ENCODE results near the gene RAMP1. TPM values are rescaled to one million over a fixed set of nuclear protein-coding genes. Genes with fewer than 3 reads are reported as not detected.
A peak's percentile ranks its signal among the peaks of the same experiment; 100 is the strongest.

Gene RAMP1
- total RNA-seq, 1 experiment from 2014 or later = 0.63 TPM

- H3K56ac ChIP-seq (ENCODE audit: insufficient read length, low read depth, low read length) = no peak overlapping the region
- H3K27ac ChIP-seq (ENCODE audit: insufficient read length, low read depth, low read length) = no peak overlapping the region
- no peak overlapping the region for H4K5ac ChIP-seq (ENCODE audit: insufficient read length, low read depth, low read length)
- peaks cover 2% of the 10 kb centered on the region for H4K20me1 ChIP-seq (ENCODE audit: control insufficient read depth, insufficient read depth, insufficient read length)
- H3K9me3 ChIP-seq (ENCODE audit: control insufficient read depth, low read depth, low read length) = no peaks in the 10 kb centered on the region
- DNase-seq = no peak
- H3K4me3 Mint-ChIP-seq = no peak overlapping the region
- no peak overlapping the region for H4K91ac ChIP-seq (ENCODE audit: insufficient read length, low read depth, low read length)
- no peak overlapping the region for H2AK5ac ChIP-seq (ENCODE audit: insufficient read length, low read length)
- no CpG with 5 or more reads among the region's 27 CpGs for WGBS (ENCODE audit: extremely low coverage, insufficient read length, low lambda C conversion rate)
- H3K23me2 ChIP-seq (ENCODE audit: insufficient read length, low read depth, low read length, poor library complexity, severe bottlenecking) = peaks cover 2% of the 10 kb centered on the region
- no peaks in the 10 kb centered on the region for H3K9me3 Mint-ChIP-seq
- H2BK5ac ChIP-seq (ENCODE audit: insufficient read length, low read length) = no peak overlapping the region
- no peak overlapping the region for H3K4me2 ChIP-seq (ENCODE audit: insufficient read depth, insufficient read length, low read length)
- no peak overlapping the region for H4K8ac ChIP-seq (replicated peaks; ENCODE audit: insufficient read length, low read depth, low read length)
- no peak overlapping the region for H3K23ac ChIP-seq (ENCODE audit: insufficient read length, low read depth, low read length)
- no peak overlapping the region for H3K9ac ChIP-seq (ENCODE audit: extremely low read depth, insufficient read length, low read length)
- H3K14ac ChIP-seq (ENCODE audit: insufficient read depth, low read length) = peak overlapping the region; percentile 71; the same call in 1 of the 2 replicates
- no peak overlapping the region for H3K18ac ChIP-seq (ENCODE audit: insufficient read length, low read depth, low read length)
- no peaks in the 10 kb centered on the region for H3K79me2 ChIP-seq (ENCODE audit: insufficient read depth, low read length)
- no peak overlapping the region for H2AFZ ChIP-seq (ENCODE audit: low read length)
- H2BK12ac ChIP-seq (ENCODE audit: insufficient read length, low read depth, low read length) = no peak overlapping the region
- no peak overlapping the region for H3T11ph ChIP-seq (ENCODE audit: low read length)
- no peaks in the 10 kb centered on the region for H3K4me1 Mint-ChIP-seq
- no peak overlapping the region for H2BK120ac ChIP-seq (ENCODE audit: low read depth, low read length, poor library complexity, severe bottlenecking)
- H3K79me1 ChIP-seq (ENCODE audit: insufficient read depth, low read depth, low read length, poor library complexity, severe bottlenecking) = no peaks in the 10 kb centered on the region
- H3K27ac Mint-ChIP-seq = peak overlapping the region in 1 of 3 experiments; percentile 31; a peak in 1 of 7 replicates
- TF ChIP-seq, protein P1, sequence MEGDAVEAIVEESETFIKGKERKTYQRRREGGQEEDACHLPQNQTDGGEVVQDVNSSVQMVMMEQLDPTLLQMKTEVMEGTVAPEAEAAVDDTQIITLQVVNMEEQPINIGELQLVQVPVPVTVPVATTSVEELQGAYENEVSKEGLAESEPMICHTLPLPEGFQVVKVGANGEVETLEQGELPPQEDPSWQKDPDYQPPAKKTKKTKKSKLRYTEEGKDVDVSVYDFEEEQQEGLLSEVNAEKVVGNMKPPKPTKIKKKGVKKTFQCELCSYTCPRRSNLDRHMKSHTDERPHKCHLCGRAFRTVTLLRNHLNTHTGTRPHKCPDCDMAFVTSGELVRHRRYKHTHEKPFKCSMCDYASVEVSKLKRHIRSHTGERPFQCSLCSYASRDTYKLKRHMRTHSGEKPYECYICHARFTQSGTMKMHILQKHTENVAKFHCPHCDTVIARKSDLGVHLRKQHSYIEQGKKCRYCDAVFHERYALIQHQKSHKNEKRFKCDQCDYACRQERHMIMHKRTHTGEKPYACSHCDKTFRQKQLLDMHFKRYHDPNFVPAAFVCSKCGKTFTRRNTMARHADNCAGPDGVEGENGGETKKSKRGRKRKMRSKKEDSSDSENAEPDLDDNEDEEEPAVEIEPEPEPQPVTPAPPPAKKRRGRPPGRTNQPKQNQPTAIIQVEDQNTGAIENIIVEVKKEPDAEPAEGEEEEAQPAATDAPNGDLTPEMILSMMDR (conservative IDR thresholded peaks at IDR 0.05) = no peak
- no peaks in the 10 kb centered on the region for H3K36me3 Mint-ChIP-seq (ENCODE audit: insufficient read depth in 1 of 3, low read depth in 3 of 3)
- no peak overlapping the region for H2BK20ac ChIP-seq (ENCODE audit: low read depth, low read length, poor library complexity, severe bottlenecking)
- H3K4ac ChIP-seq (ENCODE audit: low read depth, low read length) = no peak overlapping the region
- H3K4me1 ChIP-seq (ENCODE audit: insufficient read depth, low read length) = no peaks in the 10 kb centered on the region
- no peaks in the 10 kb centered on the region for H3K27me3 Mint-ChIP-seq (ENCODE audit: low read depth)
- H3K27me3 ChIP-seq (ENCODE audit: insufficient read depth, low read length) = no peaks in the 10 kb centered on the region
- H2BK15ac ChIP-seq (ENCODE audit: low read depth, low read length) = no peak overlapping the region
Measured at GRCh38 chr2:237885111-237885930, 25.9 kb downstream of the RAMP1 start.

Measured in H9 (cell line).